AG08395 (cell line): ENCODE measurements around the gene ADGRA1.
"Not testable (repeated sequence)": the region's sequence is repeated elsewhere in the genome, so short reads cannot be mapped to it uniquely, and the experiment has no call there.

Experiments
- DNase-seq: peaks from one replicate; pipeline ENCODE4 v3.0.0; 2012; ENCODE audit warnings: mixed read lengths, low spot score

ADGRA1 gene

GRCh38 chr10:133129071-133129858, 41.5 kb downstream of the ADGRA1 start:
- no peak for DNase-seq

DNA sequence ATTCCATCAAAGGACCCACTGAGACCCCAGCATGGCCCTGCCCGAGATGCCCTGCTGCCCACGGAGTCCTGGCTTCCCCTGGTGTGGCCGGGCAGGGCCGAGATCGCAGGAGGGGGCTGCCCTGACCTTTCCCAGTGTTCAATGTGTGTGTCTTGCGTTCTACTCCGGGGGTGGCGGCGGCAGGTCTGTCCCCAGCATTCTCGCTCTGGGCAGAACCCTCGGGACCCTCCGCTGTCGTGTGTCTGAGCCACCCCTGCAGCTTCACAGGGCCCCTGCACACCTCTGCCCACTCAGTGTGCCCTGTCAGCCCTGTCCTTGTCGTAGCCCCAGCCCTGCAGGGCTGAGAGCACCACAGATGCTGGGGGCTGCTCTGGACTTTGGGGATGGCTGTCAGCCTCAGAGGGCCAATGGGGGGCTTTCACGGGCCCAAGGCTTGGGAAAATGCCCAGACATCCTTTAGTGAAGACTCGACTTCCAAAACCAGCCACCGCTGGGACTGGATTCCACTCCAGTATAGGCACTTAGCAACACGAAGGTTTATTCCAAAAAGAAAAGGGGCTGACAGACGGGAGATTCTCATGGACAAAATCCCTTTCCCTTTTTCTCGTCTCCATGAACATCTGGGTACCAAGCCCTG, 42.3 kb downstream of the ADGRA1 start:
- DNase-seq = no peak

DNA sequence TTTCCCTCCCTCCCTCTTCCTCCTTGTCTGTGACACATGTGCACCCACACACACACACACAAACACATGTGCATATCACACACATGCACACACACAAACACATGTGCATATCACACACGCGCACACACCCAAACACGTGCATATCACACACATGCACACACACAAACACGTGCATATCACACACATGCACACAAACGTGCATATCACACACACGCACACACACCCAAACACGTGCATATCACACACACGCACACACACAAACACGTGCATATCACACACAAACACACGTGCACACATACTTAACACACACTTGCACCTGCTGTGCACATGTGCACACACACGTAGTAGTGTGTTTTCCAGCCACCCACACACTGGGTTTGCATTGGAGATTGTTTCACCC, 42.9 kb downstream of the ADGRA1 start:
- DNase-seq = no peak

DNA sequence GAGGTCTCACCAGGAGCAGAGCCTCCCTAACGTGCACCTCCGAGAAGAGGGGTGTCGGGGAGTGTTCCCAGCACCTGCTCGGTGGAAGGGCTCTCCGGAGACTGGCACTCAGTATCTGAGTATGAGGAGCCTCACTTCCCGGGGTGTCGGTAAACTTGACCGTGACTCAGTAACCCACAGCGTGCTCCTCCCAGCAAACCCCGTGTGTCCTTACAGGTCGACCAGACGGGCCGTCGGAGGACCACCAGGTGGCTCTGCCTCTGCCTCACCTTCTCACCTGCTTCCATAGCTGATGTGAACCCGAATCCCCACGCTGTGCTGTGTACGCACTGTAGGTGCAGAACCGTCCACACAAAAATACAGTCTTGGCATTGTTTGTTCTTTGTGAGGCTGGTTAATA, 43.3 kb downstream of the ADGRA1 start:
- DNase-seq = no peak

DNA sequence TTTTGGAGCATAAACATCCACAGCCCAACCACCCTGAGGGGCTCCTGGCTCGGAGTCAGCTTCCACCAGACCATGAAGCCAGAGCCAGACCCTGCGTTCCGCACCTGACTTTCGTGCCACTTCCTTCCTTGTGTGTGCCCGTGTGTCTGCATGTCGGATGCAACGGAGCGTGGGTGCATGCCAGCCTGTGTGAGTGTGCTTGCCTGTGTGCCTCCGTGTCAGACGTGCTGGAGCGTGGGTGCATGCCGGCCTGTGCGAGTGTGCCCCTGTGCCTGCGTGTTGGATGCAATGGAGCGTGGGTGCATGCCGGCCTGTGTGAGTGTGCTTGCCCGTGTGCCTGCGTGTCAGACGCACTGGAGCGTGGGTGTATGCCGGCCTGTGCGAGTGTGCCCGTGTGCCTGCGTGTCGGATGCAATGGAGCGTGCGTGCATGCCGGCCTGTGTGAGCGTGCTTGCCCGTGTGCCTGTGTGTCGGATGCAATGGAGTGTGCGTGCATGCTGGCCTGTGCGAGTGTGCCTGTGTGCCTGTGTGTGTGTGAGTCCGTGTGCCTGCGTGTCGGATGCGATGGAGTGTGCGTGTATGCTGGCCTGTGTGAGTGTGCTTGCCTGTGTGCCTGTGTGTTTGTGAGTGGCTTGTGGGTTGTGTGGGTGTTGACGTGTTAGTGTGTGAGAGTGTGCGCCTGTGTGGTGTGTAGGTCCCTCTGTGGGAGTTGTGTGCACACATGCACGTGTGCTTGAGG, 44.2 kb downstream of the ADGRA1 start:
- no peak for DNase-seq

DNA sequence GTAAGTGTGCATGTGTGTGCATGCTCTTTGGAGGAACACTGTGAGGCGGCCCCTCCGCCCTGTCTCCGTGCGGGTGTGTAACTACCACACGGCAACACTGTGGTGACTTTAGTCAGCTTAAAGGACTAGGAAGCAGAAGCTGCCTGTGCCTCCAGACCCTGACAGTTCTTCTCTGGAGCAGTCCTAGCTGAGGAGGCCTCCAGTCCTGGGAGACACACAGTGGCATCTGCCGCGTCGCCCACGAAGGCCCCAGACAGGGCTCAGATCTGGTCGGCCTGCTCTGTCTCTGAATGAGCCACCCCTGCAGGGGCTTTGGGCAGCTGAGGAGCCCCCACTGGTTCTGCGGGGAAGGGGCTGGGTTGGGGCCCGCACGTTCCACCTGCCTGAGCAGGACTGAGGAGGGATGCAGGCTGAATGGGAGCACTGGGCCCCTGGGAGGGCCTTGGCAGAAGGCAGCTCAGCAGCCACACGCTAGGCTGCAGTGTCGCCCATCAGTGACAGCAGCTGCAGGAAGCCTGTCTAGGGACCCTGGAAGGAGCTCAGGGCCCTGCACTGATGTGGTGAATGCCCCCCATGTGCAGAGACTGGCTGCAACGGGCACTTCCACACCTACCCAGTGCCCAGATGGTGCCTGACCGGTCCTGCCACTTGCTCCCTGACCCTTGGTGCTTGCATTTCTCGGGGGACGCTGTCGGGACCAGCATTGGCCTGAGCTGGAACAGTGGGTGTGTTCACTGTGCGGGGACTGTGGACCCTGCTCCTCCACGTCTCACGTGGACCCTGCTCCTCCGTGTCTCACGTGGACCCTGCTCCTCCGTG, 45.0 kb downstream of the ADGRA1 start:
- DNase-seq = no peak

DNA sequence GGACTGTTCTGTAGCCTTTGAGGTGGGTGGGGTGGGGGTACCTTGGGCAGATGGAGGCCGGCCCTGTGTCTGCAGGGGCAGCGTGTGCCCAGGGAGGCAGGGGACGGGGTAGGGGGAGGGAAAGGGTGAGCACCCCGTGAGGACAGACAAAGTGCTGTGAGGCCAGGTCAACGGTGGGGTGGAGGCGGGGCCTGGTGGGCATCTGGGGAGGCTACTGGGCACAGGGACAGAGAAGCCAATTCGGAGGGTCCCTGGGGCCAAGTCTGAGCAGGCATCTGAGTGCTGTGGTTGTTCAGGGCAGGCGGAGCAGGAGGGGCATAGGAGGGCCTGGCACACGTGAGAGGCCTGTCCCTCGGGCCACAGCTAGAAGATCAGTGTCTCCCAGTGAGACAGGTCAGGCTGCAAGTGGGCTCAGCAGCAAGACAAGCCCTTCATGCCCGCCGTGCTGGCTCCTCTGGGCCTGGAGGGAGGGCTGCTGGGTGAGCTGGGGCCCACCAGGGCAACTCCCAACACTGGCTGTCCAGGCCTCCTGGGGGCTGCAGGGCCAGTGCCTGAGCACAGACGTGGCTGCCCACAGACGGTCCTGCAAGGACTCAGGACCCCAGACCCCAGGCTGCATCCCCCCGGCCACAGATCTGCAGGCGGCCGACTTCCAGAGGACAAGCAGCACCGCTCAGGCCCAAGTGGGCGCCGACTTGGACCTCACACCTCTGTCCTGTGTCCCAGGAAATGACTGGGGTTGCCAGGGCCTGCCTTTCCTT, 45.9 kb downstream of the ADGRA1 start:
- DNase-seq = no peak

DNA sequence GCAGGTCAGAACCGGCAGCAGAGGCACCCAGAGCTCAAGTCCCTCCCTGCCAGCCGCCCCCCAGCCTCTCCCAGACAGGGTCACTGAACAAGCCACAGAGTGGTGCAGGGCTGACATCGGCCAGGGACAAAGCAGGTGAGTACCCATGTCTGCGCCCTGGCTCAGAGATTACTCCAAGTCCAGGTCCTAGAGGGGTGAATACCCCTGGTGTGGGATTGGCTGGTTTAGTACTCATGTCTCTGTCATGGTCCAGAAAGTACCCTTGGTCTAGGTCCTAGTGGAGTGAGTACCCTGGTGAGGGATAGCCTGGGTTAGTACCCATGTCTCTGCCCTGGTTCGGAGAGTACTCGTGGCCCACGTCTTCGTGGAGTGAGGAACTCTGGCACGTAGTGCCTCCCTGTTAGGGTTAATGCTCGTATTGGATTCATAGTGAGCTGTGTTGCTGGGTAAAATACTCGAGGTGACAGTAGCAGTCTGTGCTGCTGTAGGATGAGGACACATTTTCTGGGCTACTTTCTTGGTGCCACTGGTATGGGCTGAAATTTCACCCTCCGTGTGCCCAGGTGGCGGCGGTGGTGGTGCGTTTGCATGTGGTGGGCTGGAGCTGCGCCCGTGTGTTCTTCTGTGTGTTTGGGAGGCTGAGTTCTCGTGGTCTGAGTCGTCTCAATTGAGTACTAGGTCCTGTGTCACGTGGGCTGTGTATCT, 46.8 kb downstream of the ADGRA1 start:
- no peak for DNase-seq

DNA sequence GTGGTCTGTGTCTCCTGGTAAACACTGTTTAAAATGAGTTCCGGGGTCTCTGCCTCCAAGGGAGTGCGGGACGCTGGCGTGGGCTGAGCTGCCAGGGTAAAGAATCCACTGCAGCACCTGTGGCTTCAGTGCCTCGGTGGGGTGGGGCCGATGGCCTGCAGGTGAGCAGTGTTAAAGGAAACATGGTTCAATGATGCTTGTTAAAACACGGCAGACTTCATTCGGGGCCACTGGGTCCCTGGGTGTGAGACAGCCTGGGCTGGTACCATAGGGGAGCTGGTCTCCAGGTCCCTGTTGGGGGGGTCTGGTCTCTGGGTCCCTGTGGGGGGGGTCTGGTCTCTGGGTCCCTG, 47.4 kb downstream of the ADGRA1 start:
- DNase-seq = no peak

DNA sequence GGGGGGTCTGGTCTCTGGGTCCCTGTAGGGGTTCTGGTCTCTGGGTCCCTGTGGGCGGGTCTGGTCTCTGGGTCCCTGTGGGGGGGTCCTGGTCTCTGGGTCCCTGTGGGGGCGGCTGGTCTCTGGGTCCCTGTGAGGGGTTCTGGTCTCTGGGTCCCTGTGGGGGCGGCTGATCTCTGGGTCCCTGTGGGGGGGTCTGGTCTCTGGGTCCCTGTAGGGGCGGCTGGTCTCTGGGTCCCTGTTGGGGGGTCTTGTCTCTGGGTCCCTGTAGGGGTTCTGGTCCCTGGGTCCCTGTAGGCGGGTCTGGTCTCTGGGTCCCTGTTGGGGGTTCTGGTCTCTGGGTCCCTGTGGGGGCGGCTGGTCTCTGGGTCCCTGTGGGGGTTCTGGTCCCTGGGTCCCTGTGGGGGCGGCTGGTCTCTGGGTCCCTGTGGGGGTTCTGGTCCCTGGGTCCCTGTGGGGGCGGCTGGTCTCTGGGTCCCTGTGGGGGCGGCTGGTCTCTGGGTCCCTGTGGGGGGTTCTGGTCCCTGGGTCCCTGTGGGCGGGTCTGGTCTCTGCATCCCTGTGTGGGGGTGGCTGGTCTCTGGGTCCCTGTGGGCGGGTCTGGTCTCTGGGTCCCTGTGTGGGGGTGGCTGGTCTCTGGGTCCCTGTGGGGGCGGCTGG, 49.9 kb downstream of the ADGRA1 start:
- not testable (repeated sequence) for DNase-seq

- no peak for DNase-seq
These were observed 51.9 kb downstream of the ADGRA1 start for GRCh38 chr10:133139551-133140065.

DNA sequence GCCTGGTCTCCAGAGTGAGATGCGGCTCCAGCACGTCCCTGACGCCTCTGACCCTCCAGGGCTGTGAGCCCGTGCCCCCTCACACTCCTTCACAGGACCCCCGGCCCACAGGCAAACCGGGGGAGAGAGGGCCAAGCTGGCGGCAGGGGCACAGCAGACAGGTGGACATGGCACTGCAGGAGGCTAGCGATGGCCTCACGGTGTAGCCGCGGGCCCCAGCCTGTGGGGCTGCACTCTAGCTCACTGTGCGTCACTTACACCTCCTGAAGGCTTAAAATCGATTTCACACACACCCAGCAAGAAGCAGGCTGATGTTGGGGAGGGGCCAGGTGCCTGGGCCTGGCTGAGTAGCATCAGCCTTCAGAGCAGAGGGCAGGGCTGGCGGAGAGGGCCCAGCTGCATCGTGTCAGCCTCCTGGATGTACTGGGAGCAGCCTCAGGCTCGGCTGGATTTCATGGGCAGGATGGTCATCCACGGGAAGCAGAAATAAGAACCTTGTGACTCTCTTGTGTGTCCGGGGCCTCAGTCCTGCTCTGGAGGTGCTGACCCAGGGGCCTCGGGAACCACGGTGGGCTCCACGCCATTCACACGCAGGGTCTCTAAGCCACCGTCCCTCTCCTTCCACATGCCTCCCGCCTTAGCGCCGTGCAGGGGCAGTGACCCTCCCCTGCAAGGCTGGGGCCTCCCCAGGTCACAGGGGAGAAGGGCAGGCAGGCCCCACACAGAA, 52.9 kb downstream of the ADGRA1 start:
- no peak for DNase-seq

DNA sequence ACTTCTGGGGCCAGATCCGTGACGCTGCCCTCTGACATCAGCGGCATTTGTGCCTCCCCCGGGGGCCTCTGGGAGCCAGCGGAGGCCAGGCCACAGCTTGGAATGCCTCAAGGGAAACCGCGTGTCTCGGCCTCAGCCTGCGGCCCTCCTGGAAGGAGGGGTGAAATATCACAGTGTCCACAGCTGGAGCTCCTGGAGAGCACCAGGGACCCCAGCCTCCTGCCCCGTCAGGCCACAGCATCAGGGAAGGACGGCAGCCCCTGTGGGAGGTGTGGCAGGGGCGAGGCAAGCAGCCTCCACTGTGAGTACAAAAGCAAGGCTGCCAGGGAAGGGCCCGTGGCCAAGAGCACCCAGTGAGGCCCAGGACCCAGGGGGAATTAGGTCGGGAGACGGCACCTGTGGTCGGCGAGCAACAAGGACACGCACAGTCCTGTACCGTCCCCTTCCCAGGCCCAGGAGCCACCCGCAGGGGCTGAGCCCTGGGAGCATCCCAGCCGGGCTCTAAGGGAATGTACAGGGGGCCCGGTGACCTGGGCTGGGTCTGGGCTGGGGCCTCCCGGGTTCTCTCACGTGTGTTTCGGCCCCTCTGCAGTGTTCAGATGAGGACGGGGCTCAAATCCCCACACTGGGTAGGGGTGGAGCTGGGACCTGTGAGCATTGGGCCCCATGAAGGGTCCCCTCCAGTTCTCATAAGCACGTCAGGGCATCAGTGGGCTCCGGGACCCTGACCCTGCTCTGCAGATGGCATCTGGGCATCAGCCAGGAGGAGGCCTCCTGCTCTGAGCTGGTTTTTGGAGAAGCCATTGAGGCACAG, 53.6 kb downstream of the ADGRA1 start:
- DNase-seq = no peak

DNA sequence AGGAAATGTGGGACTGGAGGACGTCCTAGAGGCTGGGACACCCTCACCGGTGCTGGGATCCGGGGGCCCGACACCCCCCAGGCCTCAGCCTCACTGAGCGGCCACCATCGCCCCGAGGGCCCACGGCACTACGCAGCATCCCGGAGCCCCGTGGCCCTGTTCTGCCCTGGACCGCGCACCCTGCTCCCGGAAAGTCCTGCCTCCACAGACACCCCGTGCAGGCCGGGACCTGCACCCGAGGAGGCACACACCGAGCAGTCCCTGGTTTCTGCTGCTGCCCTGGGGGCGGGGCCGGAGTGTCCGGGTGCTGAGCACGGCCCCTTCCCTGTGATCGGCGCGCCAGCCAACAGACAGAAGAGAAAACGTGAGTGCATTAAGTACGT, 54.2 kb downstream of the ADGRA1 start:
- DNase-seq = no peak

- DNase-seq = no peak
These were observed 54.9 kb downstream of the ADGRA1 start for GRCh38 chr10:133142523-133143199.

- DNase-seq = no peak
These were observed 55.4 kb downstream of the ADGRA1 start for GRCh38 chr10:133143200-133143533.

GRCh38 chr10:133143546-133143945, 55.8 kb downstream of the ADGRA1 start:
- no peak for DNase-seq

DNA sequence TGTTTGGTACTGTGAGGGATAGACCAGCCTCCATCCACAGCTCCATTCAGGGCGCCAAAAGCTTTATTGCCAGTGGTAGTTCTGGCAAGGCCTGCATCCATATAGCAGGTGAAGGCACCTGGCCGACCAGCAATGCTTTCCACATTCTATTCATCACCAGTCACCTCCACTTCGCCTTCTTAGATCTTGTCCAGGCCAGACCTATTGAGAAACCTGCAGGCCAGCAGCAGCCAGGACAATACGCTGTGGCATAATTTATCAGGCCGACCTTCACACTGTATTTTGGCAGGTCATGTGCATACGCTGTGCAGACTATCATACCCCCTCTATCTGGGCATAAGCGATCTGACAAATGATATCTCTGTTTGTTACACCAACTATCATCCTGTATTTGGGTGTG, 57.0 kb downstream of the ADGRA1 start:
- no peak for DNase-seq
